Measurements from ENCODE around the gene BRICD5.

BRICD5 gene

GRCh38 chr16:2237102-2237482, 26.4 kb upstream of the BRICD5 start:
- DNase-seq = no peak

DNA sequence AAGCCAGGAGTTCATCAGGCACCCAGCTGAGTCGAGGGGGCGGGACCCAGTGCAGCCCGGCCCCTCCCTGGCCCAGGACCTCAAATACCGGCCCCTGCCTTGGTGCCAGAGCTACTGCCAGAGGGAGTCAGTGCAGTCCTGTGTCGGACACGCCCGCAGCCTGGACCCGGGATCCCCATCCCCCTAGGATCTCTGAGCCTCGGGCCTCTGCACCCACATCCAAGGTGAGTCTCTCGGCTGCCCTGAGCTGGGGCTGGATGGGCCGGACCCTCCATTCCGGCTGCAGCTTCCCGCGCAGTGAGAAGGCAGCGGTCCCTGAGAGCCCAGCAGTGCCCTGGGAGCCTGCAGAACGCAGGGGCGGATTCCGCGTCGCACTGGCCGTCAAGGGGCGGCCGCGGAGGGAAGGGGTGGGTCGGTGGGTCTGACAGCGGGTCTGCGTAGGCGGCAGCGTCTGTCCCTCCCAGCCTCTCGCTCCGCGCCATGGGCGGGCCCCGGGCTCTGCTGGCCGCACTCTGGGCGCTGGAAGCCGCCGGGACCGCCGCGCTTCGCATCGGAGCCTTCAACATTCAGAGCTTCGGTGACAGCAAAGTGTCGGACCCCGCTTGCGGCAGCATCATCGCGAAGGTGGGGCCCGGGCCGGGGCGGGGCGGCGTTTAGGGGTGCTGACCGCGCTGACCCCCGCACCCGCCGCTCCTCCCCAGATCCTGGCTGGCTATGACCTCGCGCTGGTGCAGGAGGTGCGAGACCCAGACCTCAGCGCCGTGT, 25.9 kb upstream of the BRICD5 start, which contains the start of gene DNASE1L2:
TSS of gene DNASE1L2 (plus strand) at position 108 of the 765 bp plus-strand sequence. CDS start at position 481, 373 bp downstream.
- DNase-seq = no peak

GRCh38 chr16:2235695-2236336, 25.2 kb upstream of the BRICD5 start:
- no peak for DNase-seq

DNA sequence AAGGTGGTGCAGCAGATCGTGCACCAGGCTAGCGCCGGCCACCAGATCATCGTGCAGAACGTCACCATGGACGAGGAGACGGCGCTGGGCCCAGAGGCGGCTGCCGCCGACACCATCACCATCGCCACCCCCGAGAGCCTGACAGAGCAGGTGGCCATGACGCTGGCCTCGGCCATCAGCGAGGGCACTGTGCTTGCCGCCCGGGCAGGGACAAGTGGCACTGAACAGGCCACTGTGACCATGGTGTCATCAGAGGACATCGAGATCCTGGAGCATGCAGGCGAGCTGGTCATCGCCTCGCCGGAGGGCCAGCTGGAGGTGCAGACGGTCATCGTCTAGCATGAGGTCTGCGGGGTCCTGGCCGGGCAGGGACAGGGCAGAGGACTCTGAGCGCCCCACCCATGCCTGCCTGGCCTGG, 24.6 kb upstream of the BRICD5 start:
- no peak for DNase-seq

- DNase-seq = no peak
These were observed 24.1 kb upstream of the BRICD5 start for GRCh38 chr16:2234813-2235170.

- DNase-seq = peak; percentile 7
These were observed 23.5 kb upstream of the BRICD5 start for GRCh38 chr16:2233872-2234812.

DNA sequence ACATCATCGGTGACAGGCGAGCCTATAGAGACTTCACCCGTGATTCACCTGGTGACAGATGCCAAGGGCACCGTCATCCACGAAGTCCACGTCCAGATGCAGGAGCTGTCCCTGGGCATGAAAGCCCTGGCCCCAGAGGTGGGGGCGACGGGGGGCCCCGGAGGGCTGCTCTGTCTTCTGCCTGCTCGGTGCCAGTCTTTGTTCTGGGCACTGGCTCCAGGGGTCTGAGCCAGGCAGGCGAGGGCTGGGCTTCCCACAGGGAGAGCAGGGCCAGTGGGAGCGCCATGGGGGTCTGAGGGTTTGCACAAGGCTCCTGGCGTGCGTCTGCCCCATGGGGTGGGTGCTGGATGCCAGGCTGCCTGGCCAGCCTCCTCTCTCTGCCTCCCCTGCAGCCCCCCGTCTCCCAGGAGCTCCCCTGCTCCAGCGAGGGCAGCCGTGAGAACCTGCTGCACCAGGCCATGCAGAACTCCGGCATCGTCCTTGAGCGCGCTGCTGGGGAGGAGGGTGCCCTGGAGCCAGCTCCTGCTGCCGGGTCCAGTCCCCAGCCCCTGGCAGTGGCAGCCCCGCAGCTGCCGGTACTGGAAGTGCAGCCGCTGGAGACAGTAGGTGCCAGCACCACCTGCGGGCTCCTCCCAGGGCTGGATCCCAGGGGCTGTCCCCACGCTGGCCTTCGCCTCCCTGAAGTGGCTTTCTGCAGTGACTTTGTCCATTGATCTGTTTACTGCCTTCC, 22.5 kb upstream of the BRICD5 start:
- no peak for DNase-seq

- no peak for DNase-seq
These were observed 21.7 kb upstream of the BRICD5 start for GRCh38 chr16:2232094-2232990.

DNA sequence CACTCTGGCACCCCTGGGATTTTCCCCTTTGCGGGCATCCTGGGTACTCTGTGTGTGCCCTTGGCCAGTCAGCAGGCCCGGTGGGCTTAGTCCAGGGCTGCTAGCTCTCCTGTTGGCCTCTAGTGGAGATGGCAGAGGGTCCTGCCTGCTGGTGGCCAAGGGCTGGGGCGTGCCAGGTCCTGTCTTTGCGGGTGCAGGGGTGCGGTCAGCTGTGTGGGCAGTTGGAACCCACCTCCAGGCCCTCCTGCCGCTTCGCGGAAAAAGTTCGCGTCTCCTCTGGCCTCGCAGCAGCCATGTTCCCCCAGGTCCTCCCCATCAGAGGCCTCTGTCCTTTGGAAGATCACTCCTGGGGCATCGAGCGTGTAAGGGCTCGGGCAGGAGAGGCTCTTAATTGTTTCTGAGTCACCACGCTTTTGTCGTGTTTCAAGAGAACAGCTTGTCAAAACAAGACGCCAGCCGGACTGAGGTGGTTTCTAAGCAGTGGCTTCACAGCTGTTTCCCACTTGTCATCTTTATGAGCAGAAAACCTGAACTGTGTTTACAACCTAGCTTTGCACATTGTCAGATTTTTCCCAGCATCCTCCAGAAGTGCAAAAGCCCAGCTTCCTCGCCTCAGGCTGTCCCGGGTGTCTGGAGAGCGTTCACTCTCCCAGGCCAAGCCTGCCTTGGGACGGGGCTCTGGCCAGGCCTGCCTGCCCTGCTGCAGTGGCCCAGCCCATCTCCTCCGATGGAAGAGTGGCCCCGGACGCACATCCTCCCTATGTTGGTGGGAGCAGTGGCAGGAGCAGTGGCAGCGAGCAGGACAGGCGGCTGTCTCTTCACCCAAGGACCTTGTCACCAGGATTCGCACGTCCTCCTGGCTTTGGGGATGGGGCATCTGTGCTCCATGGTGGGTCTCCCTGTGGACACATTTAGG, 20.6 kb upstream of the BRICD5 start:
- DNase-seq = no peak

GRCh38 chr16:2230376-2230775, 19.7 kb upstream of the BRICD5 start:
- DNase-seq = no peak

- no peak for DNase-seq
These were observed 19.1 kb upstream of the BRICD5 start for GRCh38 chr16:2229632-2230250.

DNA sequence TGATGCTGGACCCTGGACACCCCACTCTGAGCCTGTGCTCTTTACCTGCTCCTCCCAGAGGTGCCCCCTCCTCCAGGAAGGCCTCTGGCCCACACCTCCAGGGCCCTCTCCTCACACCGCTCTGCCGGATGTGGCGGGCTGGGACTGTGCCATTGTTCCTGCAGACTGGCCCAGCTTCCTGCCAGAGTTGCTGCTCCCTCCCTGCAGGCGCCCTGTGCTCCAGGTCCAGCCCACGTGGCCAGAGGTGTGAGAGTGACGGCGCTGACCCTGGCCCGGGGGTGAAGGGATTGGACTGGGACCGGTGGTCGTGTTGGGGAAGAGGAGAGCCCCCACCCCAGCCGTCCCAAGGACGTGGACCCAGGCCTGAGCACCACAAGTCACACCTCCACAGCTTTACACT, 18.4 kb upstream of the BRICD5 start:
- DNase-seq = no peak

GRCh38 chr16:2228161-2228824, 17.6 kb upstream of the BRICD5 start:
- no peak for DNase-seq

DNA sequence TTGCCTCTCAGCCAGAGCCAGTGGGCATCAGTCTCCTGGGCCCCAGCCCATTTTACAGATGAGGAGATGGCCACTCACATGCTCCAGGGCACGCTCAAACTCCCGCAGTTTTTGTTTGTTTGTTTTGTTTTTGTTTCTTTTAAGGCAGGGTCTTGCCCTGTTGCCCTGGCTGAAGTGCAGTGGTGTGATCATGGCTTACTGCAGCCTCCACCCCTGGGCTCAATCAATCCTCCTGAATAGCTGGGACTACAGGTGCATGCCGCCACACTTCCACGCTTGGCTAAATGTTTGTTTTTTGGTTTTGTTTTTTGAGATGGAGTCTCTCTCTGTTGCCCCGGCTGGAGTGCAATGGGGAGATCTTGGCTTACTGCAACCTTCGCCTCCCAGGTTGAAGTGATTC, 16.3 kb upstream of the BRICD5 start:
- no peak for DNase-seq

- DNase-seq = no peak
These were observed 15.7 kb upstream of the BRICD5 start for GRCh38 chr16:2226245-2226793.

GRCh38 chr16:2223942-2224486, 13.4 kb upstream of the BRICD5 start:
- peak; percentile 46 for DNase-seq

GRCh38 chr16:2223221-2223941, 12.7 kb upstream of the BRICD5 start, which contains the start of gene E4F1:
Gene E4F1, plus strand, starts transcription at chr16:2223591. Its CDS starts 23 bp downstream, at chr16:2223614.
- peak; percentile 99 for DNase-seq

DNA sequence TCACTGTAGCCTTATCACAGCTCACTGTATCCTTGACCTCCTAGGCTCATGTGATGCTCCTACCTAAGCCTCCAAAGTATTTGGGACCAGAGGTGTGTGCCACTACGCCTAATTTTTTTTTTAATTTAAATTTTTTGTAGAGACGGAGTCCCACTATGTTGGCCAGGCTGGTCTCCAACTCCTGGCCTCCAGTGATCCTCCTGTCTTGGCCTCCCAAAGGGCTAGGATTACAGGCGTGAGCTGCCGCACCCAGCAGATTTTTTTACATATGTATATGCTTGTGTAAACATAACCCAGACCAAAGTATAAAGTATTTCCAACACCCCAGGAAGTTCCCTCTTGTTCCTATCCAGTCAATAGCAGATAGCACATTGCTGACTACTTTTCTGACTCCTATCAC, 5.7 kb upstream of the BRICD5 start:
- no peak for DNase-seq
